Activated CD4-positive, alpha-beta T cell treated with anti-CD3 and anti-CD28 coated beads, Interleukin-2, Interleukin-6, amounts not matched to agents 100 ng/mL and 50 ng/mL, durations not matched to agents 16 hours and 8 hours (primary cell): ENCODE measurements around the gene ZNF17.
A peak's percentile ranks its signal among the peaks of the same experiment; 100 is the strongest.
"Not testable (repeated sequence)": the region's sequence is repeated elsewhere in the genome, so short reads cannot be mapped to it uniquely, and the experiment has no call there.

Experiments
- DNase-seq: peaks from one replicate; pipeline ENCODE4 v3.0.0-alpha.2; 2020

Gene ZNF17

GRCh38 chr19:57410877-57411671 is at the start of gene ZNF17:
Gene ZNF17, plus strand, starts transcription at chr19:57411161. Its CDS starts 2,455 bp downstream, at chr19:57413616.
- peak; percentile 95 for DNase-seq

GRCh38 chr19:57362419-57362818 is 48.5 kb upstream of the ZNF17 start:
- no peak for DNase-seq

- peak; percentile 98 for DNase-seq
Observed at GRCh38 chr19:57362997-57363687, 47.8 kb upstream of the ZNF17 start, which contains the start of the genes TRAPPC2B and ZNF547. Gene TRAPPC2B, plus strand, starts transcription at chr19:57363551. Its CDS starts 1,283 bp downstream, at chr19:57364834. Gene ZNF547, plus strand, starts transcription at chr19:57363551. Its CDS starts 5,005 bp downstream, at chr19:57368556.

- DNase-seq, result no peak
Observed at GRCh38 chr19:57363688-57364181, 47.2 kb upstream of the ZNF17 start.

- no peak for DNase-seq
Observed at GRCh38 chr19:57366776-57367175, 44.2 kb upstream of the ZNF17 start.

- DNase-seq, result no peak
Observed at GRCh38 chr19:57374179-57374578, 36.8 kb upstream of the ZNF17 start.

- DNase-seq, result not testable (repeated sequence)
Observed at GRCh38 chr19:57374647-57375046, 36.3 kb upstream of the ZNF17 start.

GRCh38 chr19:57376151-57376550 is 34.8 kb upstream of the ZNF17 start:
- DNase-seq, result no peak

GRCh38 chr19:57377498-57378146 is 33.3 kb upstream of the ZNF17 start:
- DNase-seq, result no peak

- no peak for DNase-seq
Observed at GRCh38 chr19:57380923-57381322, 30.0 kb upstream of the ZNF17 start.

GRCh38 chr19:57382806-57383488 is 28.0 kb upstream of the ZNF17 start:
- no peak for DNase-seq

GRCh38 chr19:57389194-57389729 is 21.7 kb upstream of the ZNF17 start:
- DNase-seq, result no peak

GRCh38 chr19:57389730-57390598 is 21.0 kb upstream of the ZNF17 start, which contains the start of gene ZNF548:
Gene ZNF548, plus strand, starts transcription at chr19:57389854. Its CDS starts 246 bp downstream, at chr19:57390100.
- DNase-seq, result peak; percentile 96

GRCh38 chr19:57395710-57396109 is 15.3 kb upstream of the ZNF17 start:
- no peak for DNase-seq

GRCh38 chr19:57398868-57399267 is 12.1 kb upstream of the ZNF17 start:
- no peak for DNase-seq

GRCh38 chr19:57403737-57404563 is 7.0 kb upstream of the ZNF17 start:
- no peak for DNase-seq

GRCh38 chr19:57406516-57407123 is 4.3 kb upstream of the ZNF17 start:
- DNase-seq, result peak; percentile 63

GRCh38 chr19:57419439-57419838 is 8.5 kb downstream of the ZNF17 start:
- no peak for DNase-seq

- DNase-seq, result no peak
Observed at GRCh38 chr19:57421037-57421436, 10.1 kb downstream of the ZNF17 start.
